Esophagus squamous epithelium (tissue), 5 donors: ENCODE results near the gene MYOCOS. TPM values are rescaled to one million over a fixed set of nuclear protein-coding genes. Genes with fewer than 3 reads are reported as not detected.

Experiments
- DNase-seq: peaks from one replicate; lab custom pipeline; 2025; lab: John Stamatoyannopoulos, UW
- H3K27ac ChIP-seq, 4 donors: fragments of 200-600 bp; sonication (generic); one replicate each; pipeline ENCODE4 v1.5.1; 2016 to 2019; ENCODE audit warnings: mild to moderate bottlenecking in 1 of 4
- H3K27me3 ChIP-seq, 4 donors: fragments of 200-600 bp; sonication (generic); 1 replicate in 3 of 4; 2 replicates in 1 of 4; pipeline versions ENCODE4 v1.5.1 to v1.6.0; 2017 to 2021; ENCODE audit warnings: antibody characterized with exemption in 1 of 4
- H3K36me3 ChIP-seq, 3 donors: fragments of 200-600 bp; sonication (generic); one replicate each; pipeline ENCODE4 v1.5.1; 2016 to 2019
- H3K4me1 ChIP-seq, 3 donors: fragments of 200-600 bp; sonication (generic); one replicate each; pipeline ENCODE4 v1.5.1; 2017 to 2019
- H3K4me3 ChIP-seq, 4 donors: fragments of 200-600 bp; sonication (generic); 1 replicate in 3 of 4; 2 replicates in 1 of 4; pipeline ENCODE4 v1.5.1; 2016 to 2019; ENCODE audit warnings: mild to moderate bottlenecking in 2 of 4, moderate library complexity in 1 of 4
- H3K9me3 ChIP-seq, 3 donors: fragments of 200-600 bp; sonication (generic); one replicate each; pipeline ENCODE4 v1.5.1; 2016 to 2019
- POLR2A ChIP-seq, 4 donors: fragments of 450-650 bp; IDR thresholded peaks; one replicate each; pipeline ENCODE4 v1.6.1; 2017; ENCODE audit warnings: antibody characterized with exemption in 4 of 4, mild to moderate bottlenecking in 4 of 4, moderate library complexity in 3 of 4
- WGBS, 2 donors: methylation state at CpG; one replicate each; pipeline ENCODE4 v1.1.5; 2018; 5-methylcytosine and 5-hydroxymethylcytosine counted together
- intact Hi-C: fragments of 100-400 bp; cut with DNase I; formaldehyde crosslinking; loops from one replicate; pipeline ENCODE4 v1.15.0; 2022
- total RNA-seq, 4 donors: library from RNA; depleted of rRNA; stranded (reverse); fragments of >200 nt; gene quantifications; one replicate each; pipeline ENCODE4 v1.1.0, GENCODE V29; 2016
- TF ChIP-seq, protein P1 (sequence below), 6 experiments: fragments of 450-650 bp in 4 of 6; fragments of 200-600 bp in 2 of 6; sonication (generic) in 2 of 6; IDR thresholded peaks; one replicate each; pipeline ENCODE4 v1.5.1; 2016 to 2019; ENCODE audit warnings: antibody characterized with exemption in 6 of 6, mild to moderate bottlenecking in 4 of 6, moderate library complexity in 4 of 6
- donor health status: DM: yes; HTN: yes; CAD: no.

Gene MYOCOS
- total RNA-seq, 4 donors from 2014 or later = not detected

DNA sequence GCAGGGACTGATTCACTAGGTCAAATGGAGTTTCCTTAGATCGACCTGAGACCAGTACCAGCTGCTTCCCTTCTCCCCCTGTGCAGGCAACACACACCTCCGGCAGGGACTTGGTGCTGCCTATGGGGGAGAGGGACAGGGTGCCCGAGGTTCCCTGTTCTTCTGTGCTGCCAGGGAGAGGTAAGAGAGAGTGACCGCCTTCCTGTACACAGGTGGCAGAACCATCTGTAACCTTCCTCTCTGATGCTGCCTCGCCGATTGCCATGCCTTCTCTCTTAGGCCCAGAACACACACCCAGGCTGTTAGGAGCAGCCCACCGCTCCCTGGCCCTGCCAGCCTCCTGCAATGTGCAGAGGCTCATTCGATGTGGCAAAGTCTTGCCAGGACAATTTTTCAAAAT lies 21.1 kb downstream of the MYOCOS start:
- intact Hi-C loops = loop anchor here (10.0 kb wide), 1 partner anchor 72 kb away; no protein-coding TSS in a partner anchor
- 72 to 76% methylated on average over 5 to 8 of the region's 8 CpGs for WGBS, 2 donors
- Histone ChIP-seq H3K27me3 (no peaks in the 10 kb centered on the region), H3K4me1 (peaks cover 5 to 16% (median 16%) of the 10 kb centered on the region in 3 donors), H3K9me3 (no peaks in the 10 kb centered on the region), H3K36me3 (no peaks in the 10 kb centered on the region), H3K4me3 (no peak overlapping the region), H3K27ac (no peak overlapping the region)
- DNase-seq = no peak
- no peak for TF ChIP-seq POLR2A (IDR thresholded peaks at IDR 0.05)
- TF ChIP-seq, protein P1, sequence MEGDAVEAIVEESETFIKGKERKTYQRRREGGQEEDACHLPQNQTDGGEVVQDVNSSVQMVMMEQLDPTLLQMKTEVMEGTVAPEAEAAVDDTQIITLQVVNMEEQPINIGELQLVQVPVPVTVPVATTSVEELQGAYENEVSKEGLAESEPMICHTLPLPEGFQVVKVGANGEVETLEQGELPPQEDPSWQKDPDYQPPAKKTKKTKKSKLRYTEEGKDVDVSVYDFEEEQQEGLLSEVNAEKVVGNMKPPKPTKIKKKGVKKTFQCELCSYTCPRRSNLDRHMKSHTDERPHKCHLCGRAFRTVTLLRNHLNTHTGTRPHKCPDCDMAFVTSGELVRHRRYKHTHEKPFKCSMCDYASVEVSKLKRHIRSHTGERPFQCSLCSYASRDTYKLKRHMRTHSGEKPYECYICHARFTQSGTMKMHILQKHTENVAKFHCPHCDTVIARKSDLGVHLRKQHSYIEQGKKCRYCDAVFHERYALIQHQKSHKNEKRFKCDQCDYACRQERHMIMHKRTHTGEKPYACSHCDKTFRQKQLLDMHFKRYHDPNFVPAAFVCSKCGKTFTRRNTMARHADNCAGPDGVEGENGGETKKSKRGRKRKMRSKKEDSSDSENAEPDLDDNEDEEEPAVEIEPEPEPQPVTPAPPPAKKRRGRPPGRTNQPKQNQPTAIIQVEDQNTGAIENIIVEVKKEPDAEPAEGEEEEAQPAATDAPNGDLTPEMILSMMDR (IDR thresholded peaks at IDR 0.05) = no peak

- Histone ChIP-seq H3K27me3 (no peaks in the 10 kb centered on the region), H3K4me3 (peak overlapping the region in 1 of 4 donors; percentile 43), H3K9me3 (no peaks in the 10 kb centered on the region), H3K4me1 (peaks cover 5 to 16% (median 16%) of the 10 kb centered on the region in 3 donors), H3K27ac (peak overlapping the region in 3 of 4 donors; percentile 33 to 81 (median 77)), H3K36me3 (no peaks in the 10 kb centered on the region)
- DNase-seq = no peak
- TF ChIP-seq, protein P1 (IDR thresholded peaks at IDR 0.05) = peak; percentile 21 to 74 (median 58)
- no peak for TF ChIP-seq POLR2A (IDR thresholded peaks at IDR 0.05)
- intact Hi-C loops = loop anchor here (10.0 kb wide), 1 partner anchor 70 kb away; no protein-coding TSS in a partner anchor
- WGBS, 2 donors = 10 to 24% methylated on average over 11 to 15 of the region's 15 CpGs
These were observed 22.9 kb downstream of the MYOCOS start for GRCh38 chr1:171644805-171645483.

GRCh38 chr1:171645553-171646248 lies 23.7 kb downstream of the MYOCOS start:
- H3K9me3 ChIP-seq = no peaks in the 10 kb centered on the region
- no peak for DNase-seq
- TF ChIP-seq POLR2A (IDR thresholded peaks at IDR 0.05) = no peak
- TF ChIP-seq, protein P1 (IDR thresholded peaks at IDR 0.05) = no peak
- no peaks in the 10 kb centered on the region for H3K27me3 ChIP-seq
- H3K4me3 ChIP-seq = peak overlapping the region in 1 of 4 donors; percentile 43
- WGBS, 2 donors = 45 to 55% methylated on average over 4 to 7 of the region's 8 CpGs
- intact Hi-C loops = loop anchor here (10.0 kb wide), 1 partner anchor 69 kb away; no protein-coding TSS in a partner anchor
- peak overlapping the region in 3 of 4 donors; percentile 33 to 81 (median 77) for H3K27ac ChIP-seq
- no peaks in the 10 kb centered on the region for H3K36me3 ChIP-seq
- H3K4me1 ChIP-seq = peaks cover 5 to 16% (median 16%) of the 10 kb centered on the region in 3 donors

GRCh38 chr1:171646249-171646560 lies 24.2 kb downstream of the MYOCOS start:
- TF ChIP-seq POLR2A (IDR thresholded peaks at IDR 0.05) = no peak
- TF ChIP-seq, protein P1 (IDR thresholded peaks at IDR 0.05) = no peak
- DNase-seq = no peak
- 85 to 92% methylated on average over 1 of the region's 1 CpG for WGBS, 2 donors
- H3K4me1 ChIP-seq = peaks cover 5 to 16% (median 16%) of the 10 kb centered on the region in 3 donors
- H3K9me3 ChIP-seq = no peaks in the 10 kb centered on the region
- H3K27me3 ChIP-seq = no peaks in the 10 kb centered on the region
- H3K4me3 ChIP-seq = no peak overlapping the region
- H3K27ac ChIP-seq = peak overlapping the region in 3 of 4 donors; percentile 33 to 81 (median 77)
- no peaks in the 10 kb centered on the region for H3K36me3 ChIP-seq
- intact Hi-C loops = loop anchor here (10.0 kb wide), 1 partner anchor 69 kb away; no protein-coding TSS in a partner anchor
